T-cell (primary cell): ENCODE results near the gene ASGR1. TPM values are rescaled to one million over a fixed set of nuclear protein-coding genes. Genes with fewer than 3 reads are reported as not detected.

ENCODE experiments used
- ATAC-seq, 4 experiments: fragments of 200-7000 bp in 3 of 4; fragments of 150-1000 bp in 1 of 4; cut with Tn5 transposase; replicated peaks in 1 of 4; 1 replicate in 3 of 4; 2 replicates in 1 of 4; pipeline ENCODE4 v1.10.0; 2021; ENCODE audit warnings: moderate library complexity in 3 of 4, mild to moderate bottlenecking in 2 of 4, moderate number of reproducible peaks in 1 of 4
- CTCF ChIA-PET, 2 donors: fragments of 300-600 bp; sonication (Branson Sonifier 250); formaldehyde crosslinking; loops; one replicate each; lab custom pipeline; 2022; ENCODE audit warnings: antibody characterized with exemption in 2 of 2; lab: Charles Lee
- POLR2A ChIA-PET, 2 donors: fragments of 300-600 bp; sonication (Branson Sonifier 250); formaldehyde crosslinking; loops; one replicate each; lab custom pipeline; 2022; ENCODE audit warnings: antibody characterized with exemption in 2 of 2; lab: Charles Lee
- DNase-seq, 35 experiments: peaks; one replicate each; pipeline versions ENCODE4 v3.0.0 to v3.0.0-alpha.2; 2013 to 2023
- H3K27ac ChIP-seq: one replicate; pipeline ENCODE4 v1.5.1; 2013; ENCODE audit warnings: low read length
- H3K27me3 ChIP-seq, 2 experiments: replicated peaks in 1 of 2; 1 replicate in 1 of 2; 2 replicates in 1 of 2; pipeline versions ENCODE4 v1.6.1 to v1.7.0; 2013; ENCODE audit warnings: low read length in 1 of 2, mixed read lengths in 1 of 2; ENCODE audit not compliant: control insufficient read depth in 2 of 2, insufficient read depth in 2 of 2; ENCODE audit errors: extremely low read depth in 1 of 2
- H3K36me3 ChIP-seq, 2 donors: 1 replicate in 1 of 2; 2 replicates in 1 of 2; pipeline versions ENCODE4 v1.6.1 to v1.7.0; 2013; ENCODE audit warnings: low read length in 1 of 2; ENCODE audit not compliant: control insufficient read depth in 2 of 2, insufficient read depth in 1 of 2; ENCODE audit errors: extremely low read depth in 1 of 2
- H3K4me1 ChIP-seq, 2 experiments: 1 replicate in 1 of 2; 2 replicates in 1 of 2; pipeline versions ENCODE4 v1.6.1 to v1.7.0; 2013; ENCODE audit warnings: low read length in 2 of 2, mixed read lengths in 1 of 2; ENCODE audit not compliant: insufficient read depth in 2 of 2, control insufficient read depth in 1 of 2; ENCODE audit errors: extremely low read depth in 1 of 2
- H3K4me3 ChIP-seq, 2 donors: 1 replicate in 1 of 2; 2 replicates in 1 of 2; pipeline versions ENCODE4 v1.5.1 to v1.7.0; 2013; ENCODE audit warnings: mild to moderate bottlenecking in 2 of 2, low read length in 1 of 2, moderate library complexity in 1 of 2; ENCODE audit not compliant: control insufficient read depth in 1 of 2; ENCODE audit errors: extremely low read depth in 1 of 2
- H3K9me3 ChIP-seq: 2 replicates; pipeline ENCODE4 v1.7.0; 2013
- H3K27ac Mint-ChIP-seq, 2 donors: one replicate each; pipeline ENCODE4 v1.8.0; 2020 to 2021; ENCODE audit warnings: mild to moderate bottlenecking in 2 of 2, mixed read lengths in 2 of 2
- H3K27me3 Mint-ChIP-seq, 2 donors: one replicate each; pipeline ENCODE4 v1.8.0; 2021 to 2022; ENCODE audit warnings: mixed read lengths in 2 of 2
- H3K36me3 Mint-ChIP-seq: one replicate; pipeline ENCODE4 v1.8.0; 2021; ENCODE audit warnings: mixed read lengths
- H3K4me1 Mint-ChIP-seq, 3 donors: one replicate each; pipeline ENCODE4 v1.8.0; 2020 to 2022; ENCODE audit warnings: mixed read lengths in 3 of 3, mild to moderate bottlenecking in 1 of 3
- H3K4me3 Mint-ChIP-seq, 3 donors: one replicate each; pipeline ENCODE4 v1.8.0; 2020 to 2022; ENCODE audit warnings: mild to moderate bottlenecking in 3 of 3, mixed read lengths in 3 of 3, moderate library complexity in 3 of 3
- H3K9me3 Mint-ChIP-seq, 3 donors: one replicate each; pipeline ENCODE4 v1.8.0; 2020 to 2022; ENCODE audit warnings: mixed read lengths in 3 of 3
- WGBS: methylation state at CpG from one replicate; pipeline ENCODE4 v1.1.5; 2013; ENCODE audit warnings: missing lambda C conversion rate; ENCODE audit not compliant: insufficient coverage; 5-methylcytosine and 5-hydroxymethylcytosine counted together
- total RNA-seq, 35 experiments: library from RNA in 6 of 35; stranded (reverse) in 6 of 35; fragments of 120-200 nt in 1 of 35; gene quantifications; one replicate each; pipeline versions ENCODE4 v1.2.1 to v1.2.4 and lab custom pipeline; 2013 to 2026

ASGR1 gene, protein sequence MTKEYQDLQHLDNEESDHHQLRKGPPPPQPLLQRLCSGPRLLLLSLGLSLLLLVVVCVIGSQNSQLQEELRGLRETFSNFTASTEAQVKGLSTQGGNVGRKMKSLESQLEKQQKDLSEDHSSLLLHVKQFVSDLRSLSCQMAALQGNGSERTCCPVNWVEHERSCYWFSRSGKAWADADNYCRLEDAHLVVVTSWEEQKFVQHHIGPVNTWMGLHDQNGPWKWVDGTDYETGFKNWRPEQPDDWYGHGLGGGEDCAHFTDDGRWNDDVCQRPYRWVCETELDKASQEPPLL
- total RNA-seq (1 to 10 TPM in 2 of 5 donors, under 1 TPM in 3; 0.60 to 1.8 (median 0.82) TPM), total RNA-seq (lab: John Stamatoyannopoulos, UW) (0 to 0.92 (median 0.25) reads per million in 29 experiments)
- 0.28 TPM for total RNA-seq (2013)

DNA sequence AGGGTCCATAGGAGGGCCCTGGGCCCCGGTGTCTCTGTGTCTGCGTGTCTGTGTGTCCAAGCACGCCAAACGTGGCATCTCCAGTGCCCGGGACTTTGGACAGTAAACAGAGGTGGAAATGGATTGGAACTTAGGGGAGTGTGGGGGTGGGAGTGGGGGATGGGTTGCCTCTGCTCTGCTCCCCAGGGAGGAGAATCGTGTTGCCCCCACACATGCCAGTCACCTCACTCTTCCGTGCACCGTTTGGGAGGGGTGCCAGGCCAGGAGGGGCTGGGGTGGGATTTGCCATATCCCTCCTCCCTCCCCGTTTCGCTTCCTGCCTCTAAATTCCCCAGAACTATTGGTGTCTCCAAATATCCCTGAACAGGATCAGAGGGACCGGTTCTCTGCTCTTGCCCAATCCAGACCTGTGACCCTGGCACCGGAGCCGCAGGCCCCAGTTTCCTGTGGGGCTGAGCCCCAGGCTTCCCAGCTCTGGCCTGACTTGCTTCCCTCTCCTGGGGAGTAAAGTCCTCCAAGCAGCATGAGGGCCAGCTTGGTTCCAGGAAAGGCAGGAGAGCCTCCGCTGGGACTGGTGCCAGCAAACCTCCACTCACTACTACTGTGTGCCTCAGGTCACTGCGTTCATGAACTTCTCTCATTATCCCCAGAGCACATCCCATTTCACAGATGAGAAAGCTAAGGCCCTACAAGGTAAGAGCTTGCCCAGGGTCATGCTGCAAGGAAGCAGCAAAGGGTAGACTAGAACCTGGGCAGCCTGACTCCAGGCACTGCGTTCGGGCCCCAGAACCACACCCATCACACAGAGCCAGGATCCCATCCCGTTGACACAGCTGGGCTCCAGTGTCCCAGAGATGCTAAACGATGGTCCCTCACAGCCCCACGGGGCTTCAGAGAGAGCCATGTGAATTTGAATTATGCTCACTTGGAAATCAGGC is at the start of gene ASGR1:
Gene ASGR1 (minus strand): TSS at position 54 of the 938 bp plus-strand sequence. CDS start 807 bp downstream, outside the sequence.
- ChIA-PET POLR2A (interaction anchor here in 1 of 2 donors (0.6 kb wide), 1 partner anchor 442 kb away, joined by 3 read pairs; no protein-coding TSS in a partner anchor), CTCF (interaction anchor here (0.6 to 0.7 kb wide), 2 partner anchors 59 to 722 kb away, joined by 7 to 14 read pairs; no protein-coding TSS in a partner anchor)
- Histone ChIP-seq H3K36me3 (no peaks in the 10 kb centered on the region), H3K4me1 (peaks cover 8 to 20% of the 10 kb centered on the region in 2 experiments), H3K27me3 (peaks cover 10 to 52% of the 10 kb centered on the region in 2 experiments), H3K27ac (no peak within 1 kb of the TSS), H3K9me3 (no peaks in the 10 kb centered on the region), H3K4me3 (no peak within 1 kb of the TSS)
- peak within 1 kb of the TSS in 1 of 2 donors; percentile 9 for H3K27ac Mint-ChIP-seq
- peaks cover 9 to 12% (median 11%) of the 10 kb centered on the region in 3 donors for H3K4me1 Mint-ChIP-seq
- no peak for DNase-seq
- no peaks in the 10 kb centered on the region for H3K9me3 Mint-ChIP-seq
- no peak for ATAC-seq
- H3K36me3 Mint-ChIP-seq, result no peaks in the 10 kb centered on the region
- WGBS, result 88% methylated on average over 12 of the region's 20 CpGs
- peaks cover 6 to 14% of the 10 kb centered on the region in 2 donors for H3K27me3 Mint-ChIP-seq
- H3K4me3 Mint-ChIP-seq, result peak within 1 kb of the TSS in 1 of 3 donors; percentile 70

DNA sequence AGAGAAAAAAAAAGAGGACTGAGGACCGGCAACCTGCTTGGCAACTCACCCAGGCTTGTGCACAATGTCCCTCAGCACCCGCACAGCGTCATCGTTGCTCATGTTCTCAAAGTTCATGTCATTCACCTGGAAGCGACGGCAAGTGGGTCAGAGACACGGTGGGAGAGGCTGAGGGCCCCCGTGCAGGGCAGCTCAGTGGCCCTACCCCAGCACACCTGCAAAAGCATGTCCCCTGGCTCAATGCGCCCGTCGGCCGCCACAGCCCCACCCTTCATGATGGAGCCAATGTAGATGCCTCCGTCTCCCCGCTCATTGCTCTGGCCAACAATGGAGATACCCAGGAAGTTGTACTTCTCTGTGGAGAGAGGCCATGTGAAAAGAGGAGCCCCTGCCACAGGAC is 49.8 kb upstream of the ASGR1 start:
- Mint-ChIP-seq H3K27me3 (no peaks in the 10 kb centered on the region), H3K4me1 (peaks cover 25 to 27% (median 25%) of the 10 kb centered on the region in 3 donors), H3K27ac (no peak overlapping the region), H3K9me3 (no peaks in the 10 kb centered on the region), H3K4me3 (no peak overlapping the region), H3K36me3 (peaks cover 26% of the 10 kb centered on the region)
- ATAC-seq, result no peak
- Histone ChIP-seq H3K4me3 (no peak overlapping the region), H3K4me1 (peaks cover 3 to 15% of the 10 kb centered on the region in 2 experiments), H3K27ac (no peak overlapping the region), H3K9me3 (no peaks in the 10 kb centered on the region), H3K36me3 (peaks cover 12 to 63% of the 10 kb centered on the region in 2 donors), H3K27me3 (no peaks in the 10 kb centered on the region)
- ChIA-PET POLR2A (no interaction called here), CTCF (no interaction called here)
- DNase-seq, result no peak
- 92% methylated on average over 8 of the region's 14 CpGs for WGBS

DNA sequence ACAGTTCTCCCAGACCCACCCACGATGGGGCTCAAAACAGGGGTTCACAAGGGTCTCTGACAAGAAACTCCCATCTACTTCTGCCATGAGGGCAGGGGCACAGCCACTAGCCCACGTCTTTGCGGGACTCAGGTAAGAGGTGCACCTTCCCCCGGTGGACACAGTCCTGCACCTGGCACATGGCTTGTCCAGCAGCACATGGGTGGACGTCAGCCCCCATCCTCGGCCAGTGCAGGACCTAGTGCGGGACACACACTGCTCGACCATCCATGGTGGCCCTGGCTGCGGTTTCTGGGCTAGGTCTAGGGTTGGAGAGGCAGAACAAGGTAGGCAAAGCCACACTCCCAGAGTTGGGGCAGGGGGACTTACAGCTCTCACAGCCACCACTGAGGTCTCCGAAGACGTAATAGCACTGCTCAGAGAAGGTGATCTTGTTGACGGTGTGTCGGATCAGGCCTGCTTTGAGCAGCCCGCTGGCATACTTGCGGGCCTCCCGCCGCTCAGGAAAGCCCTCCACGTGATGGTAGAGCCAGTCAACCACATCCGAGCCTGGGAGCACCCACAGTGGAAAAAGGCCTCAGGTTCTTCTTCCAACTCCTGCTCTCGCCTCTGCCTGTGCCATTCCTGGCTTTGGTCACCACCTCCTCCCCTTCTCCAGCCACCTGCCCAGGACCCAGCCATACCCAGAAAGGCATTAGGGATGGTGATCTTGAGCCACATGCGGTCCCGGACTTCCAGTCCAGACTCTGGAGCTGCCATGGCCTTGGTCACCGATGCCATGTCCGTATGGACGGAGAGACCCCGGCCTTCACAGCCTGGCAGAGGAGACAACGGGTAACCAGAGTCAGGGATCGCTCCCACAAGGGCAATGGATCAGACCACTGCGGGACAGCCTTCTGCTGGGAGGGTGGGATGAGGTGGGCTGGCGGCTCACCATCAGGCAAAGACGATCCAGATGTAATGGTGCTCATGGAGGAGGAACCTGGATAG is 47.8 kb upstream of the ASGR1 start:
- DNase-seq (no peak), ATAC-seq (no peak)
- Mint-ChIP-seq H3K27ac (no peak overlapping the region), H3K4me3 (no peak overlapping the region), H3K9me3 (no peaks in the 10 kb centered on the region), H3K36me3 (peaks cover 30% of the 10 kb centered on the region), H3K4me1 (peaks cover 8 to 11% (median 9%) of the 10 kb centered on the region in 3 donors), H3K27me3 (no peaks in the 10 kb centered on the region)
- Histone ChIP-seq H3K36me3 (peaks cover 19 to 81% of the 10 kb centered on the region in 2 donors), H3K4me3 (no peak overlapping the region), H3K9me3 (no peaks in the 10 kb centered on the region), H3K4me1 (peaks cover 0 to under 1% of the 10 kb centered on the region in 2 experiments), H3K27me3 (no peaks in the 10 kb centered on the region), H3K27ac (no peak overlapping the region)
- CTCF ChIA-PET, result no interaction called here
- WGBS, result 93% methylated on average over 23 of the region's 31 CpGs
- POLR2A ChIA-PET, result interaction anchor here in 1 of 2 donors (0.6 kb wide), 1 partner anchor 252 kb away, joined by 3 read pairs; no protein-coding TSS in a partner anchor

DNA sequence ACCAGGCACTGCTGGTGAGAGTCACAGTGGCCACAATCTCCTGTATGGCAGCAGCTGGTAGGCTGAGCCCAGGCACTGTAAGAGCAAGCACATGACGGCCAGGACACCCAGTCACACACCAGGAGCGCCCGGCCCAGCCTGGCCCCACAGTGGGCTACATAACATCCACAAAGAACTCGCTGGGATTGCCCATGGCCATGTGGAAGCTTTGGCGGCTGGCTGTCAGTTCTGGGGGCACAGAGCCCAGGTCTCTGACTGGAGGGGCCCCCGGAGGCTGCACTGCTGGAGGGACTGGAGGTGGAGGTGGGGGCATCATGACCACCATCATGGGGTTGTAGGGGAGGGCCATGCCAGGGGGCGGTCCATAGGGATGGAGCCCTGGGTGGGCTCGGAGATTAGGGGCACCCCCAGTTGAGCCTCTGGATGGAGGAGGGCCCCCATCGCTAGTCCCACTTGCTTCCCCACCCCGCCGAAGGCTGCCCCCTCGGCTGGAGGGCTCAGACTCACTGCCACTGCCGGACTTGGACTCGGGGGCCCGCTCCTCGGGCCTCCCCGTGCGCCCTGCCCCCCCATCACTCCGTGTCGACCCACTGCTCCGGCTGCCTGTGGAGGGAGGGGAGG is 46.7 kb upstream of the ASGR1 start:
- ATAC-seq, result no peak
- no peaks in the 10 kb centered on the region for H3K27me3 Mint-ChIP-seq

DNA sequence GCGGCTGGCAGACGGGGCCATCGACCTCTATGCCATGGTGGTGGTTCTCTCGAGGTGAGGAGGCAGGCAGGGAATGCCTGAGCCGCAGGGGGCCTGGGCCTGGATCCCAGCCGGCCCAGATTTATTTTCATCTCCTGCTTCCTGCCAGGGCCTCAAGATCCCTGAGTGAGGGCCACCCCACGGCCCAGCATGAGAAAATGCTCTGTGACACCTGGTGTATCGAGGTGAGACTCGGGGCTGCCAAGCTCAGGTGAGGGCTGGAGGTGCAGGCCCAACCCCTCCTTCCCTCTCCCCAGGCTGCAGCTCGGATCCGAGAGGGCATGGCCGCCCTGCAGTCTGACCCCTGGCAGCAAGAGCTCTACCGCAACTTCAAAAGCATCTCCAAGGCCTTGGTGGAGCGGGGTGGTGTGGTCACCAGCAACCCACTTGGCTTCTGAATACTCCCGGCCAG is 45.5 kb upstream of the ASGR1 start:
- Mint-ChIP-seq H3K4me1 (peaks cover 11 to 19% (median 17%) of the 10 kb centered on the region in 3 donors), H3K36me3 (peaks cover 23% of the 10 kb centered on the region), H3K4me3 (no peak overlapping the region), H3K27ac (no peak overlapping the region), H3K9me3 (no peaks in the 10 kb centered on the region), H3K27me3 (no peaks in the 10 kb centered on the region)
- no peak for ATAC-seq
- Histone ChIP-seq H3K27ac (no peak overlapping the region), H3K9me3 (no peaks in the 10 kb centered on the region), H3K4me1 (peaks cover 4 to 17% of the 10 kb centered on the region in 2 experiments), H3K27me3 (no peaks in the 10 kb centered on the region), H3K4me3 (no peak overlapping the region), H3K36me3 (peaks cover 19 to 81% of the 10 kb centered on the region in 2 donors)
- no peak for DNase-seq
- CTCF ChIA-PET, result no interaction called here
- WGBS, result 88% methylated on average over 13 of the region's 15 CpGs
- POLR2A ChIA-PET, result interaction anchor here in 1 of 2 donors (0.7 kb wide), 1 partner anchor 20 kb away, joined by 3 read pairs; no protein-coding TSS in a partner anchor

More for the DNA sequence above, 46.7 kb upstream of the ASGR1 start:
- Mint-ChIP-seq H3K4me3 (no peak overlapping the region), H3K9me3 (no peaks in the 10 kb centered on the region), H3K27ac (no peak overlapping the region), H3K4me1 (peaks cover 5 to 13% (median 12%) of the 10 kb centered on the region in 3 donors), H3K36me3 (peaks cover 27% of the 10 kb centered on the region)
- Histone ChIP-seq H3K4me1 (peaks cover under 1 to 8% of the 10 kb centered on the region in 2 experiments), H3K9me3 (no peaks in the 10 kb centered on the region), H3K27ac (no peak overlapping the region), H3K36me3 (peaks cover 19 to 91% of the 10 kb centered on the region in 2 donors), H3K27me3 (no peaks in the 10 kb centered on the region), H3K4me3 (no peak overlapping the region)
- ChIA-PET POLR2A (no interaction called here), CTCF (no interaction called here)
- 96% methylated on average over 9 of the region's 21 CpGs for WGBS
- no peak for DNase-seq
